Esophagus muscularis mucosa (tissue), 4 donors: Measurements from ENCODE around the gene PARVB.

Experiments
- EP300 ChIP-seq: sonication (generic); formaldehyde crosslinking; IDR thresholded peaks from one replicate; pipeline ENCODE4 v1.6.1; 2017; ENCODE audit warnings: antibody characterized with exemption
- POLR2AphosphoS5 ChIP-seq, 2 donors: sonication (generic); formaldehyde crosslinking; IDR thresholded peaks; one replicate each; pipeline ENCODE4 v1.6.1; 2017; ENCODE audit warnings: antibody characterized with exemption in 2 of 2
- TF ChIP-seq, protein P1 (sequence below), 3 experiments: fragments of 200-600 bp in 2 of 3; fragments of 450-650 bp in 1 of 3; sonication (generic) in 2 of 3; IDR thresholded peaks; one replicate each; pipeline ENCODE4 v1.5.1; 2017 to 2019; ENCODE audit warnings: antibody characterized with exemption in 3 of 3, mild to moderate bottlenecking in 2 of 3, moderate library complexity in 1 of 3

DNA sequence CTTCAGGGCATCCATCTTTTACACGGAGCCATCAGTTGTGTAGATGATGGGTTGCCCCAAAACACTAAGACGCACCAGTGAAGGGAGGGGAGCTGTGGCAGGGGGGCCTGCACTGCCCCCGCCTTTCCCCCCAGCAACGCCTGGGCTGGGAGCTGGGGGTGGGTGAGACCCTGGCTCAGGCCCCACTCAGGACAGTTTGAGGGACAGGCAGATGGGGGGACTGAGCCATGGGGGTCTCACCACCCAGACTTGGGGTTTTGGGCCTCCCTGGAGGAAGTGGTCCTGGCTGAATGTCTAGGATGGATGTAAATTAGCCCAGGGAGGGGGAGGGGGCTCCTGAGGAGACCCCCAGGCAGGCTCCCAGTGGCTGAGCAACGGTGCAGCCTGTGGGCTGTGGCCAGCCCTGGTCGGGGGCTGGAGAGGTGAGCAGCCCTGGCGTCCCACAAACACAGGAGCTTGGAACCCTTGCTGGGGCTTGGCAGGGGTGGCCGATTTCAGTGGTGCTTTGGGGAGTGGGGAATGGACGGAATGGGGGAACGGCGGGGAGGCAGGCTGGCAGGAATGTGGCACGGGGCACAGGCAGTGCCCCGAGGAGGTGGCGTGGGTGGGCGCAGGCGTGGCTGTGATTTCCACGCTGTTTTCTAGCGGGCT is 6.1 kb downstream of the PARVB start:
- TF ChIP-seq POLR2AphosphoS5 (IDR thresholded peaks at IDR 0.05): no peak
- TF ChIP-seq, protein P1, sequence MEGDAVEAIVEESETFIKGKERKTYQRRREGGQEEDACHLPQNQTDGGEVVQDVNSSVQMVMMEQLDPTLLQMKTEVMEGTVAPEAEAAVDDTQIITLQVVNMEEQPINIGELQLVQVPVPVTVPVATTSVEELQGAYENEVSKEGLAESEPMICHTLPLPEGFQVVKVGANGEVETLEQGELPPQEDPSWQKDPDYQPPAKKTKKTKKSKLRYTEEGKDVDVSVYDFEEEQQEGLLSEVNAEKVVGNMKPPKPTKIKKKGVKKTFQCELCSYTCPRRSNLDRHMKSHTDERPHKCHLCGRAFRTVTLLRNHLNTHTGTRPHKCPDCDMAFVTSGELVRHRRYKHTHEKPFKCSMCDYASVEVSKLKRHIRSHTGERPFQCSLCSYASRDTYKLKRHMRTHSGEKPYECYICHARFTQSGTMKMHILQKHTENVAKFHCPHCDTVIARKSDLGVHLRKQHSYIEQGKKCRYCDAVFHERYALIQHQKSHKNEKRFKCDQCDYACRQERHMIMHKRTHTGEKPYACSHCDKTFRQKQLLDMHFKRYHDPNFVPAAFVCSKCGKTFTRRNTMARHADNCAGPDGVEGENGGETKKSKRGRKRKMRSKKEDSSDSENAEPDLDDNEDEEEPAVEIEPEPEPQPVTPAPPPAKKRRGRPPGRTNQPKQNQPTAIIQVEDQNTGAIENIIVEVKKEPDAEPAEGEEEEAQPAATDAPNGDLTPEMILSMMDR (IDR thresholded peaks at IDR 0.05): no peak
- TF ChIP-seq EP300: no peak
